HG03575 (cell line): ENCODE data around the gene EPB41L2.

ENCODE experiments used
- ATAC-seq: cut with Tn5 transposase; IDR thresholded peaks from one replicate; pipeline ENCODE4 v1.9.1; 2021; ENCODE audit not compliant: unreplicated experiment, insufficient number of reproducible peaks, low FRiP score; ENCODE audit errors: extremely low read depth

Gene EPB41L2

DNA sequence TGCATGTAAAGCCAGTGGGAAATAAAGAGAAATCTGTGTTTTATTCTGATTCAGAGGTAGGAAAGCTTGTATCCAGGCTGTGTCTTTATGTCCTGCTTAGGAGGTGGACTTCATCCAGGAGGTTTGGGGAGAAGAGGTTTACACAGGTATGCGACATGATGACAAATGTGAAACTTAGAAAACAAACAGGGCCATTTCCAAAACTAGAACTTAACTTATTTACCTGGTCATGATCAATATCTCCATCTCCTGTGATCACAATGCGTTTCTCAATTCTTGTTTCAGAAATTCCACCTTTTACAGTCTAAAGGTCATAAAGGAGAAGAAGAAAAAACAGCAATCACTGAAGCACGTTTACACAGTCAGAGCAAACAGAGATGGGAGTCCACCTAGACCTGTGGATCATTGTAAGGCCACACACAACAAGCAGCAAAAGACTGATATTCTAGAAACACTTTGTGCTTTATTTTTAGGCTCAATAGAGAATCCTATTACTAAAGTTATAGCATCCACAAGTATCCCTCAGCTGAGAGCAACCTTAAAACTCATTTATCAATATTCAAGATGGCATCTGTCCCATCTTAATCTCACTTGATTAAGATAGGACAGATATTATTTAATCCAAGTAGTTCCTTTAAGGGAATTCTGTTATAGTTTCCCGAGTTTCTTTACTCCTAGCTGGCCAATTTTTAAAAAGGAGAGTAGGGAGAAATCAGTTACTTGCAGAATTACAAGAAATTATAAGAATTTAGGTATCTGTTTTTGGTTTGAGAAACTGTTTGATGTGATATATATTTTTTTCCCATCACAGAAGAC is 199.4 kb downstream of the EPB41L2 start:
- no peak for ATAC-seq

DNA sequence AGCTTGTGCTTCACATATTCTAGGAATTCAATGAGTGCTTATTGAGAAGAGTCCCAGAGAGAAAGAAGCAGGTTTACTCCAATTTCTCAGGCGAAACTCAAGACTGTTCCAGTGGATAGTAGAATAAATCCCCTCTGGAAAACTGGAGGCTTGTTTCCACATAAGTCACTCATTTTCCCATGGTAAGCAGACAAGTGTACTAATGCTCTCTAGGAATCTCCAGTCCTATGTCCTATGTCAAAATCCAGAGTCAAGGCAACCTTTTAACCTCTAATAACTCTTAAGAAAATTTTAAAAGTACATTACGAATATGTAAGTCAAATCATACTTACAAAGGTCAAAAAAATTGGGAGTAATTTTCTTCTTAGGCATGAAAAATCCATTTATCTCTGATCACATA is 200.7 kb downstream of the EPB41L2 start:
- ATAC-seq, result no peak

DNA sequence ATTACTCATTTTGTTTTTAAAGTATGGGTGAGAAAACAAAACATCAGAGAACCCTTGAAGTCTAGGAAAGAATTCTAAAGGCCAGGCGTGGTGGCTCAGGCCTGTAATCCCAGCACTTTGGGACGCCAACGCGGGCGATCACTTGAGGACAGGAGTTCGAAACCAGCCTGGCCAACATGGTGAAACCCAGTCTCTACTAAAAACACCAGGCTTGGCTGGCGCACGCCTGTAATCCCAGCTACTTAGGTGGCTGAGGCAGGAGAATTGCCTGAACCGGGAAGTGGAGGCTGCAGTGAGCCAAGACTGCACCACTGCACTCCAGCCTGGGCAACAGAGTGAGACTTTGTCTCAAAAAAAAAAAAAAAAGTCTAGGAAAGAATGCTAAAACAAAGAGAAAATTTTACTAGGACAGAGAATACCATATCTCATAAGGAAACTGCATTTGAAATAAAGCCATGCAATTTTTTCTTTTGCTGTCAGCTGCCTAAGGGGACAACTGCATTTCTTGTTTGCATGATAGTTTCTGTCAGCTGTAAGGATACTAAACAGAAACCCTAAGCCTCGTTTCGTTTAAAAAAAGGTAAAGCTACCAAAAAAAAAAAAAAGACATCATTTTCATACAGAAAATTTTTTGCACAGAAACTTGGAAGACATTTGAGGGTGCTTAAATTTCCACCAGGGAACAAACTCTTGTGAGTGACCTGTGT is 203.7 kb downstream of the EPB41L2 start:
- ATAC-seq, result no peak

DNA sequence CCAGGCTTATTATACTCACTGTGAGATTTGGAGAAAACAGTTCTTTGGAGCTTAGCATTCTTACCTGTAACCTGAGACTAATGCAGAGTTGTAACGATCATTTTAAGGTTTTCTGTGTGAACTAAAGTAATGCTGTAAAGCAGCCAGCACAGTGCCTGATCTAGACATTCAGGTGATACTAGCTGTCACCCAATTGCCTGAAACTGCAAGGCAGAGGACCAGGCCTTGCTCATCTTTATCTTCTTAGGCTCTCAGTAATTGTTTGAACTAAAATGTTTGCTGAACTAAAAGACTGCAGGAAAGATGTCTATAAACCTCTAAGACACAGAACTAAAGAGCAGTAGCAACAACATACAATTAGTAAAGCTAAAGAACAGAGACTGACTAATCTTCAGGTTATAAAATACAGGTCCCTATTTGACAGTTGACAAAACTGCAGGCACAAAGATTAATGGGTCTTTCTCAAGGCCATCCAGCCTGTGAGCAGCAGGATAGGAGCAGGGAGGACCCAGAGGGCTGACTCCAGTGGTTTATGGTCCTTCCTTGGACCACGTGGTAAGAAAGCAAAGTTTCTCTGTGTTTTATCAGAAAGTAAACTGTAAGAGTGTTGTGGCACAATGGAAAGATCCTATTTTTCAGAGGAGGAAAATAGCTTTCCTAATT is 204.4 kb downstream of the EPB41L2 start:
- ATAC-seq, result no peak

DNA sequence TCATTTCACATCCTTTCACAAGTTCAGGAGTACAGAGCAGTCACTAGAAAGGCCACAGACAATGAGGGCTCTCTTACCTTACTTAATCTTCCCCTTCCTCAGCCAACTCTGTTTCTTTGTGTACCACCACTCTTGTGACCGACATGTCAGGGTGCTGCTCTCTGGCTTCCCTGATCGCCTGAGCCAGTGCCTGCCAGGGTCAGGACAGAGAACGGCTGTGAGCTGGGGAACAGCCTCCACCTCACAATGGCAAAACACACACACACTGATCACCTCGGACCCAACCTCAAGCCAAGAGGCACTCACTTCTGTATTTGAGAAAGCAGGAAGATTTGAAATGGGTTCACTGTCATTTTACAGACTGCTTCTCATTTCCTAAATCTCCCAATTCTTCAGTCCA is 205.0 kb downstream of the EPB41L2 start:
- ATAC-seq, result no peak

DNA sequence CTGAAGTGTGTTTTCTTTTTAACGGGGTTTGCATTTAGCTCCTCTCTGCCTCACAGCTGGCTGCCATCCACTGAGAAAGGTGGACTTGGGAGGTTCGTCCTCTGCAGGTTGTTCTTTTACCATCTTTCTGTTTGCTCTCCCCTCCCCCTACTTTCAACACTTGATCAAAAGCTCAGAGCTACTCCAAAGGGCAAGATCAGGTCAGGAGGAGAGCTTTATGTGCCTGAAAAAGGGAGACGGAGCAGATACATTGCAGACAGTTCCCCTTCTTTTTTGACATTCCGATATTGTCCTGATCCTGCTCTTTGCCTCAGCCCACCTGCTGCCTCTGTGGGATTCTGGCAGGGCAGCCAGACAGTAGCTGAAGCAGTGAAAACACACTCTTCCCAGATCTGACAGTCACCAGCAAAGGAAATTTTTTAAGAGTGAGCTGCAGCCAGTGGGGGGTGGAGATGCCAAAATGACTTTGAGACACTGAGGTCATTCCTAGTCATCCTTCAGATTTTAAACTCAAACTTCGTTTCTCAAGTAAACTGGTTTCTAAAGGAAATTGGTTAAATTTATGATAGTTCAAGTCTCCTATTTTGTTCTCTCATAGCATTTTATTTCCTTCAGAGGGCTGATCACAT is 209.4 kb downstream of the EPB41L2 start:
- ATAC-seq, result no peak

DNA sequence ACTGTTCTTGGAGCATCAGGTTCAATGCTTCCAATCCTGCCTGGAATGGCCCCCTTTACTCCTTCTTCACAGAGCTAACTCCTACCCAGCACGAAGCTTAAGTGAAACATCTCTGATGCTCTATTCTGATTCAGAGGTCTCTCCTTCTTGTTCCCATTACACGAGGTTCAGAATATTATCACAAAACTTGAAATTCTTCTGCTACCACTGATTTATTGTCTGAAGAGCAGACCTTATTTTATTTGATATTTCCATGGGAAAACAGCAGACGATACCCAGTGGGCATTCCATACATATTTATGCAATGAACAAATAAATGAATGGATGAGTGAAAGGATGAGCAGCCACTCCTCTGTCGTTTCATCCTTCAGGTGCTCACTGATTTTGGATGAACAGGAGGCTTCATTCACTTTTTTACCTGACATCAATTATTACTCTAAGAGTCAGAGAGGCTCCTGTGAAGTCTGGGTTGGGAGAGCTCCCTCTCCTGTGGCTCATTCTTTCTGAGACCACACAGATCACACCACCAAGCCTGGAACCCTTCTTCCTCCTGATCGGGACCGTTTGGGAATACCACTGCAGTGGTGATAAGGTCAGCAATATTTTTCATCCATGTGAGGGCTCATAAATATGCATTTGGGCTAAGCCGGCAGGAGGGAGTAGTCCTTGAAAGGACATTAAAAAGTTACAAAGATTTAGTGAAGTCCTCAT is 210.0 kb downstream of the EPB41L2 start:
- ATAC-seq, result no peak

DNA sequence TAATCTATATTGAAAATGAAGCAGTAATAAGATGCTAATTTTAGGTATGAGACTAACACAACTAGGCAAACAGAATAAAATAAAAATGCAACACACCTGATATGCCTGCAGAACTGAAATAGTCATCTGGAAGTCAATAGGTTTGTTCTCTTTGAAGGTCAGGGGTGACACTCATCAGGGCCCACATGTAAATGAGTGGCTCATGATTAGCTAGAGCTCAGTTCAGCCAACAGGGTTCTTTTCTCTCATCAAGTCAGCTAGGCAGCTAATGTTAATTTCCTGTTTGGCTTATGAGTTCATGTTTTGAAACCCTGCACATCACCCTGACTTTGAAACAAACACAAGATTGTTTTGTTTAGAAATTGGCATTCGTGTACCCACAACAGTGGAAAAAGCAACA is 212.0 kb downstream of the EPB41L2 start:
- ATAC-seq, result no peak

DNA sequence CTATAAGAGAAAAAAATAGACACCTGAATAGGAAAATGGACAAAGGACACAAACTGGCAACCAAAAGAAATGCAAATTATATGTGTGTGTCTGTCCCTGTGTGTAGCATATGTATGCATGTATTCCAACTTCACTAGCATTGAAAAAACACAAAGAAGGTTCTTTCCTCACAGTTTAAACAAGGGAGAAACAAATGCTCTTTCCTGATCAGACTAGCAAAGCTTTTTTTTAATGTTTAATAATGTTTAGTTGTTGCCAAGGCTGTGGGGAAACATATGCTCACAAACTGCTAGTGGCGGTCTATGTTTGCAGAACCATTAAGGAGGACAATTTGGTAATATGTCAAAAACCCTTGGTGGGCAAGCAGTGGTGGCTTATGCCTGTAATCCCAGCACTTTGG is 213.5 kb downstream of the EPB41L2 start:
- no peak for ATAC-seq

DNA sequence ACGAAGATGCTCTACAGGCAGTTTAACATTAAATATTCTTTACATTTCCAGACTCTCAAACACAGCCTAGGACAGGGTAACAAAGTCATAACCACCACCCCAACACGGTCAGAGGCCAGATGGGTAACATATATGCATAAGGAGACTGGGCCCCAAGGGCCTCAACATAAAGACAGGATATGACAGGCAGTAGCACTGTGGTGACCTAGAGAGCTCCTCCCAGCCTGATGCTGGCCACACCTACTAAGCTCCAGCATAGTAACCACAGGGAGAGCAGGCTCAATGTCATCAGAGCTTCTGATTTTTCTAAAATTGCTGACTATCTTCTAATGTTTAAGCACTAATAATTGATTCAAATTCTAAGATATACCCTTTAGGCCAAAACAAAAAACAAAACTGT is 214.1 kb downstream of the EPB41L2 start:
- peak; percentile 70 for ATAC-seq

DNA sequence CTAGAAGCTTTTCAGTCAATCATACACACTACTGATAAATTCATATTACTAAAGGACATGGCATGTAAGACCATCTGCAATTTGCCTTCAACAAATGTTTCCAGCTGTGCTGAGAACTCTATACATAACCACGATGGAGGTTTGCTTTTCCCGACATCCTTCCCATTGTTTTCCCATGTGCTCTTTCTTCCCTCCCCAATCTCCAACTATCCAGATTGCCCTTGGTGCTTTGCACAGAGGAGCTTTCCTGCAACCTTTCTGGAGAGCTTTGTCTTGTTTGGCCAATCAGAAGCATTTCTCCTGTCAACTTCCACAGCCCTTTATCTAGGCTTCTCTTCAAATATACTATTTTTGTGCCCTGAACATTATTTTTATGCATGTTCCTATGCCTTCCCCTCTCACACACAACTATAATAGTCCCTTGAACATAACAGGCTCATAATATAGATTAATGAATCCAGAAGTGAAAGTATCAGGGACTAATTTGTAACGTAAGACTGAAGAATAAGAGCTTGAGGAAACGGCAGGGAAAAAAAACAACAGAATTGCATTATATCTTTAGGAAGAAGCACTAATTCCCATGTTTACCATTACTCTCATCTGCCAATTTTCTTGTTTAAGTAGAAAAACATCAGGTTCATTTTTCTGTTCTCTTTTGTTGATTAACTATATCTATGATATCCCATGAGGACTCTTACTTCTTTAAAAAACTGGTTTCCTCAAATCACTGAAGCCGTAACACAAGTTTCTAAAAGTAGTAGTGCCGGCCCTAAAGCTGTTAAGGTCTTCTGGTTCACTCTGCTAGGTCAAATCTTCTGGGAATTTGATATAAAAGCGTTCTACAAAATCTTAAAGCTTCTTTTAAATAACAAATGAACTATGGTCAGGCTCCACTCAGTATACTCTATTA is 215.8 kb downstream of the EPB41L2 start:
- no peak for ATAC-seq

DNA sequence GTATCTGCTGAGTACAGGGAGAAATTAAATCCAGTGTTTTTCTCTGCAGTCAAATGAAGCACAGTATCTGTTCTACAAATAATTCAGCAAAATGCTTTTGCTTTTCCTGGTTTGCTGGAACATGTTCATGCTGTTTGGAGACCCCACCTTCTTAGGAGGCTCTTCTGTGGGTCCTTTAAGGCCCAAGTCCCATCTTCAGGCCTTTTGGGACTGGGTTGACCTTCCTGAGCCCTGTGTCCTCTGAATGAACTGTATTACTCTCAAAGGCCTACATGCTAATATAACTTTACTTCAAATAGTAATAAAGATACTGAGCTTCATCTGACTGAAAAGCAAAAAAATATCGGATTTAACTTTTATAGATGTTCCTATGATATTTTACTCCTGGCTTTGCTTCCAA is 216.5 kb downstream of the EPB41L2 start:
- ATAC-seq, result no peak

DNA sequence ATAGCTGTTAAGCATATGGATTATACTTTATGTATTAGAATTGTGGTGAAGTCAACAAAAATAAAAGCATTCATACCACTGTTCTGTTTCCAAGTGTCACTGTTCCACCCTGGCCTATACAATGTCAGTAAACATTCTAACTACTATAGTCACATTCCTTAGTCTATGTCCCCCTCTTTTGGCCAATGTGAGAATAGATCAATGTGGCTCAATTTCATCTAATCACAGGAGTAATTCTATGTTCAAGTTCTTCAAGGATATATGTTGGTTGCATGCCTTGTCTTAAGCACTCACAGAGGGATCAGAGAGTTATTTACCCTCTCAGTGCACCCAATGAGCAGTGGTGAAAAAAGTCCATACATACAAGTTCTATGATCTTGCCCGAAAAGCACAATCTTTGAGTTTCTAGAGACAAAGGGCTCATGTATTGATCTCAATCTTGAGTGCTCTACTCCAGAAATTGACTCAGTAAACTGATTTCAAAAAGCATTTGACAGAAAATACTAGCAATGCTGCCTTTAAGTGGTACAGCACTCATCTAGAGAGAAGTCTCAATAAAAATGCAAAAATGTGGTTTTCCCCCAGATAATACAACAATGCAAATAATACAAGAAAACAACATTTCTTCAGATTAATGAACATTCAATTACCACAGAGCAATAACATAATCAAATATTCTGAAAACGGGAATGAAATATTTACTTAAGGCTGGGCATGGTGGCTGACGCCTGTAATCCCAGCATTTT is 219.3 kb downstream of the EPB41L2 start:
- ATAC-seq, result no peak

DNA sequence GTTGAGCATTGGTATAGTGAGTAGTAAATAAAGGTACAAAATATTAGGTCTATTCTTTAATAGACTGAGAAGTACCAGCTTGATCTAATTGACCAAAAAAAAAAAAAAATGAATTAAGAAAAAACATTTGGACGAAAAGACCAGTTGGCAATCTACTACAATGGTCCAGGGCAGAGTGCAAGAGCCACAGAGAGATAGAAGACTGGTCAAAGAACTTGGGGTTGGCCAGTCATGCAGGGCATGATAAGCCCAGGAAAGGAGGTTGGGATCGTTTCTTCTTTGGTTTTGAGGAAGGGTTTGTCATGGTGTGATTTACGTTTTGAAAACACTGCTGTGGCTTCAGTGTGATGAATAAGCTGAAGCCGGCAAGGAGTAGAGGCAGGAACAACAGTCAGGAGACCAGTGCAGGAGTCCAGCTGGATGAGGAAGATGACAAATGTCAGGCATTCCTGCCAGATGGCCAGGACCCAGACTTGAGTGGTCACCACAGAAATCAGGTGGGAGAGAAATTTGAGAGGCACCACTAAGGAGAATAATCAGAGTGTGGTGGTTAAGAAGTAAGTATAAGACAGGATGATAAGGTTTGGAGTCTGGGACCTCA is 221.8 kb downstream of the EPB41L2 start:
- ATAC-seq, result no peak

DNA sequence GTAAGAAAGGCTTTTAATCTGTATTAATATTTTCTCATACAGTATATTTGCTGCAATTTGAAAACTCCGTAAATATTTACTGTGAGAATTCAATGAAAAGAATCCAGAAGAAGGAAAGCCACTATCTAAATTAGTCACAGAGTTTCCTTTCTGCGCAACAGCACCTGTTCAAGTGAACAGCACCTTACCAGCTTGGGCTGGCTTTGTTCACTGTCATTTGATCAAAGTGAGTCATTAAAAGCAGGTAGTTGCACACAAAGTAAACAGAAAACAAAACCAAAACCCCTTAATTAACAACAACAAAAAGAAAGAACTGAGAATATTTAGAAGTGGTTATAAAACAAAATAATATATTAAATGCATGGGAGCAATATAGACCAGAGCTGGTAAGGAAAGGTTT is 223.0 kb downstream of the EPB41L2 start:
- ATAC-seq, result no peak

DNA sequence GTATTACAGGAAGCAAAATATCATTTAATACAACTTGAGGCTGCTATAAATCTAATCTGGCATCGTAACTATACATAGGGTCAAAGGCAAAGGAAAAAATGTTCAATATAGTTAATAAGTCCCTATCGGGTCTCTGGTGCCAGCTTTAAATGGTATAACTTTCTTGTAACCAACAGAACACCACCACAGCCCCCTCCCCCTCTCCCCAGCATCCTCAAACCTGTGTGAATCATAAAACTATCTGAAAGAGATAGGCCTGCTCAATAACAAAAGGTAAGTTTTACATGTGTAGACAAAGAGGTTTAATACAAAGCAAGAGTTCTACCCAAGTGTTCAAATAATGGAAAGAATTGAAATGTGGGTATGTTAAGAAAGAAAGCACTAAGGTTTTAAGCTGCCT is 223.7 kb downstream of the EPB41L2 start:
- no peak for ATAC-seq

DNA sequence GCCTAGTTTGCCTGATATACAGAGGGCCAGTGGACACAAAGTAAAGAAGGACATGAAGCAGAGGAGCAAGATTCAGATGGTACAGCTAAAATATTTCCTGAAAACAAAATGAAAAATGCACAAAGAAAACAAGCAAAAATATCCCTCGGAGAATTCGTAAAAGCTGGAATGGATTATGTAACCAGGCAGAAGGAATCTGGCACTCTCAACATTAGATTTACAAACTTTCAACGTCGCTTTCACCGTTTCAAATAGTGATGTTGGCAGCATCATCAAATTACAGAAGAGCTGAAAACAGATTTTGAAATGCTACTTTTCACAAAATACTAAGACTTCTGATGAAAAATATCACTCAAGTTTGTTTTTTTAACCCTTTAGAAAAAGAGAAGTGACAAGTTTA is 224.1 kb downstream of the EPB41L2 start:
- no peak for ATAC-seq
